LHCN-M2 (cell line): ENCODE data around the gene CHST11. TPM values are rescaled to one million over a fixed set of nuclear protein-coding genes. Genes with fewer than 3 reads are reported as not detected.

ENCODE experiments used
- DNase-seq: peaks from one replicate; pipeline ENCODE4 v3.0.0-alpha.2; 2012; ENCODE audit warnings: low read depth
- total RNA-seq: library from RNA; depleted of rRNA; stranded (reverse); fragments of >200 nt; gene quantifications from 2 replicates; pipeline ENCODE4 v1.2.3, GENCODE V29; 2014

CHST11 gene
- total RNA-seq, 1 experiment from 2014 or later, result 3.4 TPM

DNA sequence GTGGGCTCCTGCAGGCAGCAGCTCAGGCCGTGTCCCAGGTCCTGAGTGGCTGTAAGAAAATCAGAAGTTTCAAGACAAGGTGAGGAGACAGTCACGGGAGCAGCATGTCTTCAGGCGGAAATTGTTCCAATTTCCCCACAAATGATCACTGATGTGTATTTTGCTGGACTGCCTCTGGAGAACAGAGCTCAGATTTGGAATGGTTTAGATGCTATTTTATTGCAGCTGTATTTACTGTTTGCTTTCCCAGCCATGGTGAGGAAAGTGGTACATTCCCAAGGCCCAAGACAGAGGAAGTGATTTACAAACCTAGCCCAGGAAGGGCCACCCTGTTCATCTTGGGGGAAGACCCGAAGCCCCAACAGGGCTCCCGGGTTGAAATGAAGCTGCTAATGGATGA lies 195.6 kb downstream of the CHST11 start:
- DNase-seq, result no peak

DNA sequence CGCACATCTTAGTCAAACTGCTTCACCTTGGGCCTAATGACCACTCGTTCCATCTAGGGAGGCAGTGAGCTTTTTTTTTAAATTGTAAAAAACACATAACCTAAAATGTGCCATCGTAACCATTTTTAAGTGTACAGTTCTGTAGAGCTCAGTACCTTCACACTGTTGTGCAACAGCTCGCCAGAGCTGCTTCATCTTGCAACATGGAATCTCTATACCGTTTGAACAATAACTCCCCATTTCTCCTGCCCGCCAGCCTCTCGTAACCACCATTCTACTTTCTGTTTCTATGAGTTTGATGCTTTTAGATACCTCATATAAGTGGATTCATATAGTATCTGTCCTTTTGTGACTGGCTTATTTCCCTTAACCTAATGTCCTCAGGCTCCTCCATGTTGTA lies 196.2 kb downstream of the CHST11 start:
- DNase-seq, result no peak

DNA sequence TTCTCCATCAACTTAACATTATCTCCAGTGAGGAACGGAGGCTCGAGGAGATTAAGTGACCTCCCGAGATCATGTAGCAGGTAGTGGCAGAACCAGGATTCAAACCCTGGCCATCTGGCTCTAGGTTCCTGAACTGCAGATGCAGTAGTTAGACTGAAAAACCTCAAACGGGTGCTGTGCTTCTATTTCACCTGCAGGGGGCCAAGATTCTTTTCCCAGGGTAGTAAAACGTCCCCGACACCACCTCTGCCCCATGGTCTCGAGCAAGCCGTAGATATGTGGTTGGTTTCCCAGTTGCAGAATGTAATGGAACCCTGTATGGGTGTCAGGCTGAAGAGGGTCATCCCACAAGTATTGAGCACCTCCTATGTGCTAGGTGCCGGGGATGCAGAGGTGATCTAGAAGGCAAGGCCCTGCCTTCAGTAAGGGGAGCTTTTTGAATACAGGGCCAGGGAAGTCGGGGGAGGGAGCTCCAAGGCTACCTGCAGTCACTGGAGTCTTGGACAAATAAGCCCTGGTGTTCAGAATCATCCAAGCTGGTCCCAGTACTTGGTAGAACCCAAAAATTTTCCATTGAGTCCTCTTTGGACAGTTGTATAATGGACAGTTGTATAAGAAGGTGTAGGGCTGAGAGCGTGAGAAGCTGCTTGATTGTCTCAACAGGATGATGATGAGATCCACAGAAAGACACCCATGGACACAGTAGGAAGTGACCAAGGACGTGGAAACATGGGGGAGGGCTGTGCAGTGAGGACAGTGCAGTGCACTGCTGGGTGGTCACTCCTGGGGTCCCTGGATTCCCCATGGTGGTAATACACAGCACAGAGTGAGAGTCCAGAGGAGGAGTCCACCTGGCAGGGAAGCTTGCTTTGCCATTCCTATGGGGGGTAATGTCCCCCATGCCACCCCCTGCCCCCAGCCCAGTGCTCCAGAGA lies 197.2 kb downstream of the CHST11 start:
- no peak for DNase-seq

DNA sequence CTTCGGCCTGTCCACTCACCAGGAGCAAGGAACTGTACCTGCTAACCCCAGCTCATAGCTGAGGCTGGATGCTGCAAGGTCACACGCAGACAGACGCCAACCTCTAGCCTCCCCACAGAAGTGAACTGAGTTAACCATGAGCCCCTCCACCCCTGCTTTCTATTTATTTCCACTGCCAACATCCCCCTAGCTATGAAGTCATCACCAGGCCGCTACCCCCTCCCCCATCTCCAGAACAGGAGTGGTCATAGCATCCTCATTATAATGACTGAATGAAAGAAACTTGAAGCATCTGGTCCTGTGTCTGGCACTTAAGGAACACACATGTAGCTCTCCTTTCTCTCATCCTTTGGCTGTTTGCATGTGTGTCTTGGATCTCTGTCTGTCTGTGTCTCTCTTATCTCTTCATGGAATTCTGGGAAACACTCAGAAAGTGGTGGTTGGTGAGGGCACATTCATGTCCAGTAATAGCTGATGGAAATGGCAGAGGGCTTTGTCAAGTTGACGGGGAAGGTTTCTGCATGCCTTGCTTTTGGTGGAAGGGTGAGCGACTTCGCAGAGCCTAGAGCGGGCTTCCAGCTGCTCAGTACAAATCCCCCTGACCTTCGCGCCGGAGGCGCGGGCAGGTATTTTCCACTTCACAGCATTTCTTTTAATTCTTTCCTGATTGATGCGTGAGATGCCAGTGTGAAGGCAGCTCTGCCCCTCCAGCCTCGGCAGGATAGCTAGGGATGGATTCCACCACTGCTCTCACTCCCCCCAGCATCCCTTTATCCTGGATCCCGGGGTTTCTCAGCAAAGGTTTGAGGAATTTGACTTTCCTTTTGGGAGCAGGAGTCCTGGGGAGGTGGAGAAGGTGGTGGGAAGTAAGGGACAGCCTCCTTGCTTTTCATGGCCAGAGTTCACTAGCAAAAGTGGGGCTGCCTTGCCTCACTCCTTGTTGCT lies 198.2 kb downstream of the CHST11 start:
- DNase-seq, result no peak

DNA sequence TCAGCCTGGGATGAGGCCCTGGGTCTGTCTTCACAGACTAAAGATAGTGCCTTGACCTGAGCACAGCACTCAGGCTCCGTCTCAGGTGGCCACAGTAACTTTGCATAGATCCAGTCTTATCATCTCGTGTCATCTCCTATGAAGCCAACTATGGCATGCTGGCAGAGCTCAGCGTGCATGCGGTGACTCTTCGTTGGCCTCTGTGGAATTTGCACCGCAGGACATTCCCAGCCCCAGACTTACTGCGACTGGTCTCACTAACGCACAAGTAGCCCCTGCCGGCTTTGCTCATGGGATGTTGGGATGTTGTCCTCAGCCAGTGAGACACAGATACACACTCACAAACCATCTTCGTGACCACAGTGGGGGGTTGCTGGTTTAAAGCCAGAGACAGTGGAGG lies 199.6 kb downstream of the CHST11 start:
- no peak for DNase-seq

DNA sequence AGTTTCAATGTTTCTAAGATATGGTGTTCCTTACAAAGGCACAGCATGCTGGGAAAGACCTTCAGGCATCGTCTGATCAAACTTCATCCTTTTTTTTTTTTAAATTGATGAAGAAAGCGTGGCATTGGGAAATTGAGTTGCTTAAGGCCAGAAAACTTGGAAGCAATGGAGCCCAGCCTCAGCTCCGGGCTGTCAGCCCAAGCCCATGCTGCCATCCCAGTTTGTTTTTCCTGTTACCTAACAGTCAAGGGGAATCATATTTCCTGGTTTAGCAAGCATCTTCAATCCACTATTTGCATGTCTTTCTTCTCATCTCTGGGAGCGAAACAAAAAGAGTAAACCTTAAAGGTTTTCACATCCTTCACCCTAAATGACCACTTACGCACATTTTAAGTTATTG lies 200.2 kb downstream of the CHST11 start:
- DNase-seq, result no peak

DNA sequence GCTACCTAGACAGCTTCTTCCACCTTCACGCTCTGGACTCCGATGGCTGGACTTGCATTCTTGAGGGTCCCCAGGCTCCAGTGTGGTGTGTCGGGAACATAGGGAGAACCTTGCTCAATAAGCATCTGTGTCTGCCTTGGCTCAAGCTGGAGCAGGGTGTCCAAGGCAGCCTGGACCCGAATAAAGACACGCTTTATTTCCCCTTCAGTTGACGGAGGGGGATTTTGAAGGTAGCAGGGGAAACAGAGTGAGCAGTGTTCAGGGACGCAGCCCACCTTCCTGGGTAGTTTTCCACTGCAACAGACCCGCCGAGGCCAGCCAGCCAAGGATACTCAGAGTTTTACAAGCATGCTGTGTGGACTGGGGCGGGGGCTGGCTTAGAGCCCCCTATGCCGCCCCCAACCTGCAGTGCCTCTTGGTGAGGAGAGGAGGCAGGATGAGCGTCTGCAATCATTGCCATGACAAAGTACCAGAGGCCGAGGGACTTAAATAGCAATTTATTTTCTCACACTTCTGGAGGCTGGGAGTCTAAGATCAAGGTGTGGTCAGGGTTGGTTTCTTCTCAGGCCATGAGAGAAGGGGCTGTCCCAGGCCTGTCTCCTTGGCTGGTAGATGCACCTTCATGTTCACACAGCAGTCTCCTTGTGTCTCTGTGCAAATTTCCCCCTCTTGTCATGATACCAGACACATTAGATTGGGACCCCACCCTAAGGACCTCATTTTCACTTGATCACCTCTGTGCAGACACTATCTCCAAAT lies 201.2 kb downstream of the CHST11 start:
- DNase-seq, result no peak

DNA sequence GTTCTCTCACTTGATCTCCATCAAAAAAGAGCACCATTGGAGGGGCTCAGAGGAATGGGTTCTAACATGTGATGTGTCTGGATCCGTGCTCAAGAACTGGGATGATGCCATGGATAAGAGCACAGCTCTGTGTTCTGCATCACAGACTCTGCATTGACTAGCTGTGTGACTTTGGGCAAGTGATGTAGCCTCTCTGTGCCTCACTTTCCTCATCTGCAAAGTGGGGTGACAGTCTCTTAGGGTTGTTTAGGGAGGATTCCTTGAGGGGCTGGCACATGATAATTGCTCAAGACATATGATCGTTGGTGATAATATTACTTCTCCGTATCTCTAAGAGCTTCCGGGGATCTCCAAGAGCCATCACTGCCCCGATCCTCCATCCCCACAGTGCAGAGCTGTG lies 202.3 kb downstream of the CHST11 start:
- DNase-seq, result no peak

DNA sequence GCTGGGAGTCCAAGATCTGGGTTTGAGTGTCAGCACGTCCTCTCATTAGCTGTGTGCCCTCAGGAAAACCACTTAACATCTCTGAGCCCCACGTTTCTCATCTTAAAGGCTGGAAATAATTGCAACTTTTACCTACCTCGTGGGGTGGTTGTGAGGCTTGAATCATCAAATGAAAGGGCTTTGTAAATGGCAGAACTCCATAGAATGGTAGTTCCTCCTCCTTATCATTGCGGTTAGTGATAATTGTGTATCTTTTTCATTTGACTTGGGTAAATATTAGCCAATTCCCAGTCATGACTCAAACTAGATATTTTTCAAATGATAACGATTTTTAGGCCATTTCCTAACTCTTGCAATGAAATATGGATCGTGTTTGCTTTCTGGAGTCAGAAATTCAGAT lies 205.5 kb downstream of the CHST11 start:
- DNase-seq, result no peak

DNA sequence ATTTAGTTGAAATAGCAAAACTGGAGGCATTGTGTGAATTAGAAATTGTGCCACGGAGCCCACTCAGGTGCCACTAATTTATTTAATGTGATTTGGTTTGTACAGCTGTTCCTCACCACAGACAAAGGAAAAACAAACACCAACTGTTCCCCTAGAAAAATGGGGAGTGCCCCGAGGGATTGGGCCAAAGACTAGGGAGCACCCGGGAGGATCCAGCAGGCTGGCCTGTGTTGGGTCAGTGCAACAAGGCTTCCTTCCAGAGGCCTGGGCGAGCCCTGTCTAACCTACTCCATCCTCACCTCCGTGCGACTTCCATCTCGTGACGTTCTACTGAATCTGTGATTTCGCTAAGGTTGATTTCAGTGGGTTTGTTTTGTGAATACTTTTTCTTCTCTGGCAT lies 206.2 kb downstream of the CHST11 start:
- DNase-seq, result peak; percentile 12

DNA sequence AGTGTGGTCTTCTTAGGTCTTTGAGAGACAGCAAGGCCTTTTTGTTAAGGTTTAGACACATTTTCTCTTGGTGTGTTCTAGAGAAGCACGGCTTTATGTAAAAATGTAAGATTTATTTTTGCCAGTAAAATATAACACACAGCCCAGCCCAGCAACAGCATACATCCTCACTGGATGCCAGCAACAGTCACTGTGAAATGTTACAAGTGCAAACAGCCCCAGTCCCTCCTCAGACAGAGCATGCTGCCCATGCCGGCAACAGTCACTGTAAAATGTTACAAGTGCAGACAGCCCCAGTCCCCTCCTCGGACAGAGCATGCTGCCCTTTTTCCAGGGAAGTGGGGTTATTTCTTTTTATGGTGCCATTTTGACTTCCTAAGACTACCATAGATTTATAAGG lies 207.6 kb downstream of the CHST11 start:
- no peak for DNase-seq

DNA sequence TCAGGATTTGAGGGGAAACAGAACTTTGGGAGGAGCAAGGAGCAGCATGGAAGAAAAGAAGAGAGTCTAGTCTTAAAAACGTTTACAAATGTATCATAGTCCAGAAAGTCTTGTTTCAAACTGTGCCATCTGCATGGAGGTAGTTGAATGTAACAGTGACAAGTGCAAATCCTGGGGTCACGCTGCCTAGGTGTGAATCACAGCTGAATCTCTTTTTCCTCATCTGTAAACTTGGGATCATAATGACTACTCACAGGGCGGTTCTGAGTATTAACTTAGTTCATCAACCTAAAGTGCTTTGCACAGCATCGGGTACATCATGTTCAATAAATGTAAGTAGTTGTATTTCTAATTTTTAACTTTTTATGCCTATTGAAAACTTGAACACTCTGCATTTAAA lies 208.5 kb downstream of the CHST11 start:
- DNase-seq, result no peak

DNA sequence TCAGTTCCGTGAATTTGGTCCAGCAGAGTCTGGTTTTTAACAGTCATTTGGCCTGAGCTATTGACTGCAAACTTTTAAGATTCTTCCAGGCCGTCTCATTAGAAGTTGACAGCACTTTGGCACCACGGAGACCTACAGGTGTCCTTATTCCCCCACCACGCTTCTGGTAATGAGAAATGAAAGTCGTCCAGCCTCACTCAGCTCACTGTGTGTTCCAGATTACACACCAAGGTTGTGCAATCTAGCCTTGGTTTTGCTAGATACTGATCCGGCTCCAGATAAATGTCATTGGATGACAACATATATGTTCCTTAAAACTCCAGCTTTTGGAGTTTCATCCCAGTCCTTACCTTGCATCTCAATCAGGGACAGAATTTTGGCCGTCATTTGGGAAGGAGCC lies 210.4 kb downstream of the CHST11 start:
- DNase-seq, result no peak

DNA sequence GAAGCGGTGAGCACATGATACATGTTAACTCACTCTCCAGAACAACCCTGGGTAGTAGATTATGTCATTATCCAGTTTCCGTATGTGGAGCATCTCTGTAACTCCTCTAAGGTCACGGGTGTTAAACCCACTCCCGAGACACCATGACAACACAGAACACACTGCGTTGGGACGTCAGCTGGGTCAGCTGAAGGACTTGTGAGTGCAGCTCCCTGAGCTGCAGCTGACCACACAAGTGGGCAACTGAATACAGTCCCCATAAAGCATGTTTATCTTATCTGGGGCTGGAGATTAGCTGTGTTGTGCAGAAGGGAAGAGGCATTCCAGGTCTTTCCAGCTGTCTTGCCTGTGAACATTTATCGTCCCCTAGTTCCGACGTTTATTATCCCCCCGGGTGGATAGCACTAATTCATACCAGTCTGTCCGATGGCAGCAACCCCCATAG lies 211.5 kb downstream of the CHST11 start:
- no peak for DNase-seq

DNA sequence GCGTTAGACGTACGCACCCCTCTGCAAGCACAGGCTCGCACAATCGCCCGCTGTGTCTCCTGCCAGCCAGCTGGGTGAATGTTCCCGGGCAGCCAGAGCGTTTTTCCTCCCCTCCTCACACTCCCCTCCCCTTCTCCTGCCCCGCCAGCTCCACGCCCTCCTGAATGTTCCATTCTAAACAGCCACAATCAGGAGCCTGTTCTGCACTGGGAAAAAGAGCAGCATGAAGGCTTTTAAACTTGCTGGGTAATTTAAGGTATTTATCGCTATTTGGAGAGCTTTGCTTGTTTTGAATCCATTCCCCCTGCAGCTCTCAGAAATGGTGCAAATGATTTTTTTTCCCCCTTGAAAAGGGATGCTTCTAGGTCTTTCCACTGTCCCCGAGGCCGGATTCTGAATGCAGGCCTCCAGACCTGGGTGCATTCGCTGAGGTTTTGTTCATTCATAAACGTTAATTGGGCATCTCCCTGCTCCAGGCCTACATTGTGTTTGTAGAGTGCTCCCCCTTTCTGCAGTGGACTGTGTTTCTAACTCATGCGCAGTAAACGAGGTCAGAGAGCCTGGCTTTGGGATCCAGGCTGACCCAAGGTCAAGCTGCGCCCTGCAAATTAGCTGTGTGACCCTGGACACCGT lies 212.5 kb downstream of the CHST11 start:
- DNase-seq, result no peak

DNA sequence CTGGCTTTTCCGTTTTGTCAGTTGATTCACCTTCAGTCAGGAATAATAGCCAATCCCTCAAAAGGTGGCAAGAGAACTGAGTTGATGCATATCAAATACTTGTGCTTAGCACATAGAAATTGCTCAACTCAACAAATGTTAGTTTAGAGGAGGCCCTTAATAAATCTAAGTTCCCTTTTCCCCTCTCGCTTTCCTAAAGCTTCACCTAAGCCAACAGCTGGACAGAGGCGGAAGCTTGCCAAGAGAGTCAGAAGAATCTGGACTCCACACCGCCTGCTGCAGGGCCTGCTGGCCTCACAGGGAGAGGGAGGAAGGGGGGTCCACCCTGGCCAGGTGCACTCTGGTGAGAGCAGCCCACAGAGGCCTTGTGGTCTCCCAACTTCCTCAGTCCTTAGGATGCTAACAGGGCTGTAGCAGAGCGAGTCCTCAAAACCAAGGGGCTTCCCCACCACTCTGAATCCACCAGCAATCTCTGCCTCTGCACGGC lies 213.1 kb downstream of the CHST11 start:
- peak; percentile 10 for DNase-seq

DNA sequence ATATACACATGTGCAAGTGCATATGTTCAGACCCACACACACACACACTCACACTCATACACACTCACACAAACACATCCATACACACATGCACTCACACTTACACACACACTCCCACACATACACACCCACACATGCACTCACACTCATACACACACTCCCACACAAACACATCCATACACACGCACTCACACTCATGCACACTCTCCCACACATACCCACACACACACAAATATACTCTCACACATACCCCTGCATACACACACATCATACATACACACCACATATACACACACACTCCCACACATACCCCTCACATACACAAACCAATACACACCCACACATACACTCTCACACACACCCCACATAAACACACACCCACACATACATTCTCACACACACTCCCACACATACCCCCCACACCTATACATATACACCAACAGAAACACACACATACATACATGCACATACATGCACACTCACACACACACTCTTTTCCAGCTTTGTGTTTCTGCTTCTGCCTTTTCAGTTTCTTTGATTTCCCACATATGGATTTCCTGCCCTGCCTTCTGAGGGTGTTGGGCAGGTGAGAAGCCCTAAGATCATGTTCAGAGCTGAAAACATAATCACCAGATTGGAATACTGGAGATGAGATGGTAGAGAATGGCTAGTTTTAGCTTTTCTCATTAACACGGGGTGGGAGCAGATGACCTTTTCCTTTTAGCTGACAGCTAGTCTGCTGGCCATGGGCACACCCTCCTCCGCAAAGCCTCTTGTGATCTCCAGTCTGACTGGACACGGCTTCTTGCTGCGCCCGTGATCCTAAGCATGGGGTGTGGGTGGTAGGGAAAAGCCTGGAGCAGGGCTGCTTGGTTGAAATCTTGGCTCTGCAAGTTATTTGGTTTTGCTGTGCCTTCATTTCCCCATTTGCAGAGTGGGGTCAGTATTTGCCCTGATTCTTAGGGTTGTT lies 214.0 kb downstream of the CHST11 start:
- no peak for DNase-seq

DNA sequence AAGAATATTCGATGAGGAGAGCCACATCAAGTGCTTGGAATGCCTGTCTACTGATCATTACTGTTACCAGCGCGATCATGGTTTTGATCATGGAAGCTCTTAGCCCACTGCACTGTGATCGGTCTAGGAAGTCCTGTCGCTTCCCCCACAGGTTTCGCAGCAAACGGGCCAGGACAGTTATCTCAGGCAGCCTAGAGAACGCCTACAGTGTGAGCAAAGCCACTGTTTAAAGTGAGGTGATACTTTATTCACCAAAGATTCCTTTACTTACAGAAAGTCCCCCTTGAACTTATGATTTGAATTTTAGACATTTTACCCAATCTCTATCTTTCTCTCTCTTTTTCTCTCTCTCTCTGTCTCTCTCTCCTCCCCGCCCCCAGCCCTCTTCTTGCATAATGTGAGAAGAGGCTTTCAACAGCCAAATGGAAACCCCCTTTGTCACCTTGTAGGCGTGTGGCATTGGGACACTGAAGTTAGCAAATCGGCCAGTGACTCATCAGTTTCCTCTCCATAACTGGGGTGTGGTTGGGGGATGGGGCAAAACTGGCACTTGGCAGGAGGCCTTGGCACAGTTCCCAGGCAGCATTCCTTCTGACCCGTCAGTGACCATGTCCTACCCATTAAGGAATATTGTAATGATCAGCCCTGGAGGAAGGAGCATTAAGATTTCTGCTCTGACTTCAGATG lies 214.8 kb downstream of the CHST11 start:
- DNase-seq, result peak; percentile 94

DNA sequence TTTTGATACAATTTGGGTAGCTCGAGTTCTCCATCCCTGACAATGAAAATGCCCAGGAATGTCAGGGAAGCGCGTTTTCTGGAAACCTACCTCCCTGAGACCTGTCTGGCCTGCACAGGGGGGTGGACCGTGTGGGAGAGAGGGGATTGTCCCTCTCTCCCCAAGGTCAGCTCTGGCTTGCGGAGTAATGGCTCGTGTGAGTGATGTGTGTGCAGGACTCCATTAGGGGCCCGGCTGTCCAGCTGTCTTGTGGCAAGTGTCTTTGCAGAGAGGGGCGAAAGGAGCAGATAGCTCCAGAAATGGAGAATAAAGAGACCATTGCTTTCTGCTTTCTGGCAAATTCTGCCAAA lies 215.3 kb downstream of the CHST11 start:
- no peak for DNase-seq
